Measurements from ENCODE around the gene TRAK2.
"Not testable (repeated sequence)": the region's sequence is repeated elsewhere in the genome, so short reads cannot be mapped to it uniquely, and the experiment has no call there.

The TRAK2 gene

GRCh38 chr2:201413143-201413542, 38.1 kb downstream of the TRAK2 start:
- FAIRE-seq = no peak

GRCh38 chr2:201411421-201411820, 39.8 kb downstream of the TRAK2 start:
- no peak for FAIRE-seq

- FAIRE-seq = no peak
Measured at GRCh38 chr2:201408931-201409330, 42.3 kb downstream of the TRAK2 start.

- no peak for FAIRE-seq
Measured at GRCh38 chr2:201407265-201407664, 44.0 kb downstream of the TRAK2 start.

GRCh38 chr2:201406077-201406662, 45.1 kb downstream of the TRAK2 start:
- FAIRE-seq = no peak

GRCh38 chr2:201404699-201405280, 46.5 kb downstream of the TRAK2 start:
- FAIRE-seq = no peak

- FAIRE-seq = no peak
Measured at GRCh38 chr2:201403880-201404279, 47.4 kb downstream of the TRAK2 start.

GRCh38 chr2:201402651-201403562, 48.4 kb downstream of the TRAK2 start:
- no peak for FAIRE-seq

- no peak for FAIRE-seq
Measured at GRCh38 chr2:201401815-201402214, 49.4 kb downstream of the TRAK2 start.

- no peak for FAIRE-seq
Measured at GRCh38 chr2:201396595-201396994, 54.7 kb downstream of the TRAK2 start.

- no peak for FAIRE-seq
Measured at GRCh38 chr2:201383136-201383535, 68.1 kb downstream of the TRAK2 start.

- no peak for FAIRE-seq
Measured at GRCh38 chr2:201378496-201379397, 72.5 kb downstream of the TRAK2 start.

- FAIRE-seq = no peak
Measured at GRCh38 chr2:201377218-201377617, 74.0 kb downstream of the TRAK2 start.

GRCh38 chr2:201369775-201370174, 81.5 kb downstream of the TRAK2 start:
- FAIRE-seq = no peak

GRCh38 chr2:201369318-201369717, 81.9 kb downstream of the TRAK2 start:
- FAIRE-seq = not testable (repeated sequence)

- FAIRE-seq = no peak
Measured at GRCh38 chr2:201366146-201366545, 85.1 kb downstream of the TRAK2 start.

GRCh38 chr2:201363857-201364560, 87.2 kb downstream of the TRAK2 start:
- FAIRE-seq = no peak

- FAIRE-seq = no peak
Measured at GRCh38 chr2:201362396-201362795, 88.9 kb downstream of the TRAK2 start.

- FAIRE-seq = no peak
Measured at GRCh38 chr2:201361078-201361733, 90.1 kb downstream of the TRAK2 start.

- no peak for FAIRE-seq
Measured at GRCh38 chr2:201360256-201360655, 91.0 kb downstream of the TRAK2 start.

- no peak for FAIRE-seq
Measured at GRCh38 chr2:201358684-201359083, 92.6 kb downstream of the TRAK2 start.

GRCh38 chr2:201357221-201357620, 94.0 kb downstream of the TRAK2 start, which contains the start of gene FLACC1:
Gene FLACC1, minus strand, starts transcription at chr2:201357345. Its CDS starts 5,941 bp downstream, at chr2:201351404.
- FAIRE-seq = no peak
